IPS DF 6.9 (cell line): ENCODE measurements around the gene CD48.

ENCODE experiments used
- DNase-seq: peaks from one replicate; pipeline ENCODE4 v3.0.0-alpha.2; 2013; ENCODE audit warnings: low read depth, low spot score
- H3K27ac ChIP-seq: one replicate; pipeline ENCODE4 v1.5.1; 2013; ENCODE audit warnings: low read length, control low read depth
- H3K27me3 ChIP-seq: 2 replicates; pipeline ENCODE4 v1.6.1; 2013; ENCODE audit warnings: mild to moderate bottlenecking, low read length; ENCODE audit not compliant: control insufficient read depth, insufficient read depth
- H3K36me3 ChIP-seq: 2 replicates; pipeline ENCODE4 v1.6.1; 2013; ENCODE audit warnings: low read length; ENCODE audit not compliant: control insufficient read depth, insufficient read depth
- H3K4me1 ChIP-seq: 2 replicates; pipeline ENCODE4 v1.6.1; 2013; ENCODE audit warnings: low read length; ENCODE audit not compliant: control insufficient read depth, insufficient read depth
- H3K4me3 ChIP-seq: 2 replicates; pipeline ENCODE4 v1.5.1; 2013; ENCODE audit warnings: mild to moderate bottlenecking, low read length
- H3K9me3 ChIP-seq: 2 replicates; pipeline ENCODE4 v1.6.1; 2013; ENCODE audit warnings: low read length, inconsistent platforms; ENCODE audit not compliant: control insufficient read depth, insufficient read depth
- WGBS: extraction: QIAGEN DNeasy Blood & Tissue Kit; methylation state at CpG from one replicate; pipeline ENCODE4 v1.1.7; 2013; ENCODE audit warnings: mixed read lengths, missing lambda C conversion rate; ENCODE audit not compliant: insufficient read length, insufficient coverage; 5-methylcytosine and 5-hydroxymethylcytosine counted together

CD48 gene, protein sequence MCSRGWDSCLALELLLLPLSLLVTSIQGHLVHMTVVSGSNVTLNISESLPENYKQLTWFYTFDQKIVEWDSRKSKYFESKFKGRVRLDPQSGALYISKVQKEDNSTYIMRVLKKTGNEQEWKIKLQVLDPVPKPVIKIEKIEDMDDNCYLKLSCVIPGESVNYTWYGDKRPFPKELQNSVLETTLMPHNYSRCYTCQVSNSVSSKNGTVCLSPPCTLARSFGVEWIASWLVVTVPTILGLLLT

DNA sequence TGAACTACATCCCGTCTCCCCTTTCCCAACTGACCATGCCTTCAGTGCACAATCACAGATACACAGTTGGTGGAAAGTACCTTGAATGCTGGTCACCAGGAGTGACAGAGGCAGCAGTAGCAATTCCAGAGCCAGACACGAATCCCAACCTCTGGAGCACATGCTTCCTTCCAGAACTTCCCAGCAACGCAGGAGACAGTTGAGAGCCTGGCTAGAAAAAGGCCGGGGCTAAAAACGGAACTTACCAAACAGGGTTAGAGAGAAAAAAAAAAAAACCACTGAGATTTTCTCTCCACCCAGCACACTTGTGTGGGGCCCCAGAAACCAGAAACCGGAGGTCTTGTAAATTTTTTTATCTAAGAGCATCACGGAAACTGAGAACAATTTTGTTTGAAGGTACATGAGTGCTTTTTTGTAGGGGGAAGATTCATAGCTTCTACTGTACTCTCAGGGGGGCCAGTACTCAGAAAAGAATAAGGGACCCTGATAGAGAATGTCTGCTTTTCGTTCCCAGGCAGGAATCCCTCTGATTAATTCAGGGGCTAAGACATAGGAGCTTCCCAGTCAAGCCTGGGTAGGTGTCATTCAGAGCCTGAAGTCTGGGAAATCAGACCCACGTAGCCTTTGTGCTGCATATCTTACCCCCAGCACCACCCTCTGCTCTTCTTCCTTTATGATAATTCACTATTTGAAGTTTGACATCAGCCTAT, at the start of gene CD48:
CD48 (minus strand) TSS at position 221 of the 710 bp plus-strand sequence; CDS start at position 162, 59 bp downstream.
- no peak for DNase-seq
- Histone ChIP-seq H3K27ac (no peak within 1 kb of the TSS), H3K4me3 (no peak within 1 kb of the TSS), H3K27me3 (no peaks in the 10 kb centered on the region), H3K4me1 (no peaks in the 10 kb centered on the region), H3K9me3 (no peaks in the 10 kb centered on the region), H3K36me3 (no peaks in the 10 kb centered on the region)
- WGBS: no CpG with 5 or more reads among the region's 9 CpGs

DNA sequence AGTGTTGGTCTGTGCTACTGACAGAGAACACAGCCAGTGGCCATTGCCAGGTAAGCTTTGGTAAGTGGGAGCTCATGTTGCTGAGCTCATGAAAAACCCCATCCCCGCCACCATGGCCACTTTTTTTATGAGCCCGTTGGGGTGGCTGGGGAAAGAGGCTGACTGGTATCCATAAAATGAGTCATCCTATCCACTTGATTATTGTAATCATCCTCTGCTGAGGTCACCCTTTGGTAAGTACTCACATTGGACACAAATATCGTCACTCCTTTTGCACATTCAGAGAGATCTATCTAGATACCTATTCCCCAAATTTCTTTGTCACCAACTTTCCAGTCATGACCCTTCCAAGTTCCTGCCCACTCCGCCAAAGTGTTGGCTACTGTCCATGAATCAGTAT, 49.4 kb upstream of the CD48 start:
- Histone ChIP-seq H3K4me3 (no peak overlapping the region), H3K4me1 (no peaks in the 10 kb centered on the region), H3K27me3 (no peaks in the 10 kb centered on the region), H3K9me3 (no peaks in the 10 kb centered on the region), H3K36me3 (no peaks in the 10 kb centered on the region), H3K27ac (no peak overlapping the region)
- DNase-seq: no peak
- WGBS: no CpG with 5 or more reads among the region's 4 CpGs

GRCh38 chr1:160759740-160760139, 48.1 kb upstream of the CD48 start:
- H3K4me3 ChIP-seq: no peak overlapping the region
- no peak overlapping the region for H3K27ac ChIP-seq

DNA sequence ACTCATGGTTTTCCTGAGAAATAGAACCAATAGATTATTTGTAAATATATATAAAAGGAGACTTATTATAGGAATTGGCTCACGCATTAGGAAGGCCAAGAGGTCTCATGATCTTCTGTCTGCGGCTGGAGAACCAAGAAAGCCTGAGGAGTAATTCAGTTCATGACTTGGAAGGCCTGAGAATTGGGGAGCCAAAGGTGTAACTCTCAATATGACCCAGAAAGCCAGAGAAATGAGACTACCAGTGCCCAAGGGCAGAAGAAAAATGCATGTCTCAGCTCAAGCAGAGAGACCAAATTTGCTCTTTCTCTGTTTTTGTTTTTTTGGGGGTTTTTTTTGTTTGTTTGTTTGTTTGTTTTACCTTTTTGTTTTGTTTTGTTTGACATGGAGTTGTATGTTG, 46.9 kb upstream of the CD48 start:
- no peak overlapping the region for H3K4me3 ChIP-seq
- WGBS: no CpG with 5 or more reads among the region's 2 CpGs
- DNase-seq: no peak
- no peaks in the 10 kb centered on the region for H3K36me3 ChIP-seq
- no peaks in the 10 kb centered on the region for H3K9me3 ChIP-seq
- no peaks in the 10 kb centered on the region for H3K4me1 ChIP-seq
- no peaks in the 10 kb centered on the region for H3K27me3 ChIP-seq
- no peak overlapping the region for H3K27ac ChIP-seq

More at GRCh38 chr1:160759740-160760139, 48.1 kb upstream of the CD48 start:
- Histone ChIP-seq H3K9me3 (no peaks in the 10 kb centered on the region), H3K36me3 (no peaks in the 10 kb centered on the region), H3K4me1 (no peaks in the 10 kb centered on the region), H3K27me3 (no peaks in the 10 kb centered on the region)
- no peak for DNase-seq

DNA sequence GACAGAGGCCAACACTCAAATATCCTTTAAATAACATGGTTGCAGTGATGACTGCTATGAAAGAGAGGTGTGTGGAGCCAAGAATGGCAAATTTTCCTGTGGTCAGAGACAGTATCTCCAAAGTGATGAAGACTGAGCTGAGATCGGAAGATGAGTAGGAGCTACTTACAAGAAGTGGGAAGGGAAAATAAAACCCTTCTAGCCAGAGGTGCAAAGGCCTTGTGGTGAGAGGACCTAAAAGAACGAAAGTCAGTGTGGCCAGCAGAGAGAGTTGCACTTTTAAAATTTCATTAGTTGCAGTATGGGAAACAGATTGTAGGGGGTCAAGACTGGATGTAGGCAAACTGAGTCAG, 45.2 kb upstream of the CD48 start:
- H3K27ac ChIP-seq: no peak overlapping the region
- H3K4me1 ChIP-seq: no peaks in the 10 kb centered on the region
- H3K4me3 ChIP-seq: no peak overlapping the region
- H3K27me3 ChIP-seq: no peaks in the 10 kb centered on the region
- WGBS: no CpG with 5 or more reads among the region's 2 CpGs
- DNase-seq: no peak
- no peaks in the 10 kb centered on the region for H3K36me3 ChIP-seq
- no peaks in the 10 kb centered on the region for H3K9me3 ChIP-seq

- H3K36me3 ChIP-seq: no peaks in the 10 kb centered on the region
- no peak for DNase-seq
- no peak overlapping the region for H3K4me3 ChIP-seq
- no CpG with 5 or more reads among the region's 5 CpGs for WGBS
- H3K27ac ChIP-seq: no peak overlapping the region
- H3K27me3 ChIP-seq: no peaks in the 10 kb centered on the region
- H3K4me1 ChIP-seq: no peaks in the 10 kb centered on the region
- no peaks in the 10 kb centered on the region for H3K9me3 ChIP-seq
These were observed 44.6 kb upstream of the CD48 start for GRCh38 chr1:160755911-160756848.

GRCh38 chr1:160755461-160755860, 43.8 kb upstream of the CD48 start:
- no CpG with 5 or more reads among the region's 2 CpGs for WGBS
- no peaks in the 10 kb centered on the region for H3K9me3 ChIP-seq
- H3K36me3 ChIP-seq: no peaks in the 10 kb centered on the region
- H3K4me3 ChIP-seq: no peak overlapping the region
- H3K27me3 ChIP-seq: no peaks in the 10 kb centered on the region
- H3K4me1 ChIP-seq: no peaks in the 10 kb centered on the region
- no peak for DNase-seq
- no peak overlapping the region for H3K27ac ChIP-seq

- no peaks in the 10 kb centered on the region for H3K9me3 ChIP-seq
These were observed 42.0 kb upstream of the CD48 start for GRCh38 chr1:160753594-160753993.

DNA sequence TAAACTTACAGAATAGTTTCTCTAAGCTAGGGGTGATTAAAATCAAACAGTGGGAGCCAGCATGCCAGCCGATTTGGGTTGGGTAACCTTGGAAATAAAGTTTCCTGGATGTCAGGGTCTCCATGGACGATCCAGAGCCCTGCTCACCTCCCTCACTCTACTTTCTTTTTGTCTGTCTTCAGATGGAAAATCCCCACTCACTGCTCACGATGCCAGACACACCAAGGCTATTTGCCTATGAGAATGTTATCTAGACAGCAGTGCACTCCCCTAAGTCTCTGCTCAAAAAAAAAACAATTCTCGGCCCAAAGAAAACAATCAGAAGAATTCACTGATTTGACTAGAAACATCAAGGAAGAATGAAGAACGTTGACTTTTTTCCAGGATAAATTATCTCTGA, 41.3 kb upstream of the CD48 start:
- no CpG with 5 or more reads among the region's 5 CpGs for WGBS
- Histone ChIP-seq H3K27me3 (no peaks in the 10 kb centered on the region), H3K4me1 (no peaks in the 10 kb centered on the region), H3K27ac (no peak overlapping the region), H3K4me3 (no peak overlapping the region), H3K36me3 (no peaks in the 10 kb centered on the region), H3K9me3 (no peaks in the 10 kb centered on the region)
- DNase-seq: no peak

More at GRCh38 chr1:160753594-160753993, 42.0 kb upstream of the CD48 start:
- H3K4me1 ChIP-seq: no peaks in the 10 kb centered on the region
- no peak for DNase-seq
- no peak overlapping the region for H3K4me3 ChIP-seq
- no peaks in the 10 kb centered on the region for H3K27me3 ChIP-seq
- H3K27ac ChIP-seq: no peak overlapping the region
- H3K36me3 ChIP-seq: no peaks in the 10 kb centered on the region

GRCh38 chr1:160752406-160752805, 40.8 kb upstream of the CD48 start:
- no peak overlapping the region for H3K4me3 ChIP-seq
- WGBS: 100% methylated on average over 2 of the region's 3 CpGs
- no peak for DNase-seq
- H3K4me1 ChIP-seq: no peaks in the 10 kb centered on the region
- H3K27ac ChIP-seq: no peak overlapping the region
- no peaks in the 10 kb centered on the region for H3K9me3 ChIP-seq
- no peaks in the 10 kb centered on the region for H3K27me3 ChIP-seq
- H3K36me3 ChIP-seq: no peaks in the 10 kb centered on the region
